ENCODE data around the gene SNTG2. TPM values are rescaled to one million over a fixed set of nuclear protein-coding genes. Genes with fewer than 3 reads are reported as not detected.

SNTG2 gene
- total RNA-seq, 2 donors from 2014 or later = 2.0 to 5.0 TPM

GRCh38 chr2:1370461-1370860 lies 419.8 kb downstream of the SNTG2 start:
- no peaks in the 10 kb centered on the region for H3K4me1 ChIP-seq (replicated peaks)
- no peak overlapping the region for H3K4me3 ChIP-seq
- H3K27ac ChIP-seq = no peak overlapping the region
- no peaks in the 10 kb centered on the region for H3K27me3 ChIP-seq (replicated peaks; ENCODE audit: insufficient read depth)
- TF ChIP-seq POLR2A (IDR thresholded peaks at IDR 0.05) = no peak
- no peak for TF ChIP-seq POLR2AphosphoS5 (IDR thresholded peaks at IDR 0.05)
- TF ChIP-seq CTCF (IDR thresholded peaks at IDR 0.05) = no peak
- 65% methylated on average over 4 of the region's 4 CpGs for WGBS
- H3K36me3 ChIP-seq = no peaks in the 10 kb centered on the region
- intact Hi-C loops (cut with DNase I) = no loop called here
- no peaks in the 10 kb centered on the region for H3K9me3 ChIP-seq
- DNase-seq (ENCODE audit: low spot score) = no peak

DNA sequence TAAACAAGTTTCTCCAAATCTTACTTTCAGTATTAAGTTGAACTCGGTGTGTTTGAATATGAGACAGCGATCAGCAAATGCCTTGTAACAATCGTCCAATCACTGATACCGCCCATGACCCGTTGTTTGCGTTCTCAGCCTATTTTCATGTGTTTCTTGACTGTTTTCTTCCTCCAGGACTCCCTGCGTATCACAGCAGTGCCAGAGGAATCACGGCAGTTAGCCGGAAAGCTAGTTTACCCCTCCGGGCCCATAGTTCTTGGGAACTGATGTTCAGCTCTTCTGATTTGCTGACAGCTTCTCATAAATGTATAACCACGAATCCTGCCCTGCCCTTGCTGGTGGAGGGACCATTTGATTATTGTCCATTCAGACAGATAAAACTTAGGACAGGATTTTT lies 420.4 kb downstream of the SNTG2 start:
- TF ChIP-seq CTCF (IDR thresholded peaks at IDR 0.05) (no peak), POLR2A (IDR thresholded peaks at IDR 0.05) (no peak), POLR2AphosphoS5 (IDR thresholded peaks at IDR 0.05) (no peak)
- no peaks in the 10 kb centered on the region for H3K36me3 ChIP-seq
- no peaks in the 10 kb centered on the region for H3K4me1 ChIP-seq (replicated peaks)
- no peak for DNase-seq (ENCODE audit: low spot score)
- H3K27me3 ChIP-seq (replicated peaks; ENCODE audit: insufficient read depth) = no peaks in the 10 kb centered on the region
- no peak overlapping the region for H3K27ac ChIP-seq
- no peak overlapping the region for H3K4me3 ChIP-seq
- 43% methylated on average over 11 of the region's 11 CpGs for WGBS
- intact Hi-C loops (cut with DNase I) = no loop called here
- no peaks in the 10 kb centered on the region for H3K9me3 ChIP-seq

DNA sequence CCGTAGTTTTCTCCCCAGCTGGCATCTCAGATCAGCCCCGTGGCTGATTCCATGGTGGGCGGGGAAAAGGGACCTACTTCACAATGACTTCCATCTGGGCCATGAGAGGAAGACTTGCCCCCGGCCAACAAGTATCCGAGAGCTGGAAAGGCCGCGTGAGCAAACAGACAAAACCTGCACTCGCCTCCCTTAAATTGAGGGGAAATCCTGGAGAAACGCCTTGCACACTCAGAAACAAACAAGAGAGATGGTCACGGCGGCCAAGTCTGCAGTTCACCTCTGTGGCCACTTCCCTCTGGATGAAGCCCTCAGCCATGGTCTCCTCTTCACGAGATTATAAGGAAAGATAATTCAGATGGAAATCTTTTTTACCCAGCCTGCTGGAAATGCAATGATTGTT lies 423.2 kb downstream of the SNTG2 start:
- H3K4me1 ChIP-seq (replicated peaks) = no peaks in the 10 kb centered on the region
- intact Hi-C loops (cut with DNase I) = no loop called here
- no peaks in the 10 kb centered on the region for H3K27me3 ChIP-seq (replicated peaks; ENCODE audit: insufficient read depth)
- H3K36me3 ChIP-seq = no peaks in the 10 kb centered on the region
- TF ChIP-seq CTCF (IDR thresholded peaks at IDR 0.05) (no peak), POLR2AphosphoS5 (IDR thresholded peaks at IDR 0.05) (no peak), POLR2A (IDR thresholded peaks at IDR 0.05) (no peak)
- WGBS = 80% methylated on average over 12 of the region's 12 CpGs
- DNase-seq (ENCODE audit: low spot score) = no peak
- no peak overlapping the region for H3K4me3 ChIP-seq
- no peak overlapping the region for H3K27ac ChIP-seq
- no peaks in the 10 kb centered on the region for H3K9me3 ChIP-seq

- no peaks in the 10 kb centered on the region for H3K9me3 ChIP-seq
- TF ChIP-seq POLR2A (IDR thresholded peaks at IDR 0.05) (no peak), POLR2AphosphoS5 (IDR thresholded peaks at IDR 0.05) (no peak)
- no peak overlapping the region for H3K4me3 ChIP-seq
- no peaks in the 10 kb centered on the region for H3K27me3 ChIP-seq (replicated peaks; ENCODE audit: insufficient read depth)
- no peaks in the 10 kb centered on the region for H3K36me3 ChIP-seq
- WGBS = 90% methylated on average over 11 of the region's 11 CpGs
- no peak overlapping the region for H3K27ac ChIP-seq
- DNase-seq (ENCODE audit: low spot score) = no peak
- intact Hi-C loops (cut with DNase I) = no loop called here
- no peaks in the 10 kb centered on the region for H3K4me1 ChIP-seq (replicated peaks)
Observed at GRCh38 chr2:1374287-1374686, 423.6 kb downstream of the SNTG2 start.

GRCh38 chr2:1375794-1376193 lies 425.1 kb downstream of the SNTG2 start:
- 86% methylated on average over 14 of the region's 14 CpGs for WGBS
- H3K4me3 ChIP-seq = no peak overlapping the region

More at GRCh38 chr2:1375794-1376193, 425.1 kb downstream of the SNTG2 start:
- no peak for DNase-seq (ENCODE audit: low spot score)
- TF ChIP-seq POLR2AphosphoS5 (IDR thresholded peaks at IDR 0.05) (no peak), CTCF (IDR thresholded peaks at IDR 0.05) (no peak), POLR2A (IDR thresholded peaks at IDR 0.05) (no peak)
- H3K9me3 ChIP-seq = no peaks in the 10 kb centered on the region
- no peaks in the 10 kb centered on the region for H3K27me3 ChIP-seq (replicated peaks; ENCODE audit: insufficient read depth)
- H3K27ac ChIP-seq = no peak overlapping the region
- H3K4me1 ChIP-seq (replicated peaks) = no peaks in the 10 kb centered on the region
- intact Hi-C loops (cut with DNase I) = no loop called here
- no peaks in the 10 kb centered on the region for H3K36me3 ChIP-seq

Measured in prostate gland (tissue), 2 donors.